GM21360 (cell line): ENCODE results near the gene ATXN1.
"Not testable (repeated sequence)": the region's sequence is repeated elsewhere in the genome, so short reads cannot be mapped to it uniquely, and the experiment has no call there.

Experiments
- ATAC-seq: cut with Tn5 transposase; IDR thresholded peaks from one replicate; pipeline ENCODE4 v1.9.1; 2021; ENCODE audit warnings: mild to moderate bottlenecking, moderate library complexity; ENCODE audit not compliant: unreplicated experiment

Gene ATXN1

DNA sequence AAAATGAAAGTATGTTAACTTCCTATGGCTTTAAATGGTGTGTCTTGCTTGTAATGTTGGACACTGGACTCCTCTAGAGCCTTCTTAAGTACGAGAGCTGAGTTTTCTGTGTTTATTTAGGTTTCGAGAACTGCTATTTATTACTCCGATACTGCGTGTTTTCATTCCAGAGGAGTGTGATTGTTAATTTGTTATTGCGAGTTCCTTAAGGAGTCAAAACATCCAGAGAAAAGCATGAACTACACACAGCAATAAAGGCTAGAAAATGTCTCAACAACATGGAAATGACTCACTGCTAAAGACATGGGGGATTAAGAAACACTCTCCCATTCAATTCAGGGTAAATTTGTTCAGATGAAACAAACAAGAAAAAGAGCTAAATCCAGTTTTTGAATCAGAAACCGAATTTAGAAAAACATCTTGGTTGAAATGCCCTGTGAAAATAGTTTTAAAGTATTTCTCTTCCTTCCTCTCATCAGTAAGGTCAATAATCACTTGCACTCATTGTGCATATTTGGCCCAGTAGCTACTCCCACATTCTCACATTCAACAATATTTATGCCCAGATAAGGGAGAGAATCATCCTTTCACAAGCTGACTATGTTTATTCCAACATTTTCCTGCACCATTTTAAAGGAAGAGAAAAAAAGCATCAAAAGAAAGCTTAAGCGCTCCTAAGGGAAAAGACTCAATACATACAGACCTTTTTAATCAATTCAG lies 36.0 kb downstream of the ATXN1 start:
- ATAC-seq = no peak

DNA sequence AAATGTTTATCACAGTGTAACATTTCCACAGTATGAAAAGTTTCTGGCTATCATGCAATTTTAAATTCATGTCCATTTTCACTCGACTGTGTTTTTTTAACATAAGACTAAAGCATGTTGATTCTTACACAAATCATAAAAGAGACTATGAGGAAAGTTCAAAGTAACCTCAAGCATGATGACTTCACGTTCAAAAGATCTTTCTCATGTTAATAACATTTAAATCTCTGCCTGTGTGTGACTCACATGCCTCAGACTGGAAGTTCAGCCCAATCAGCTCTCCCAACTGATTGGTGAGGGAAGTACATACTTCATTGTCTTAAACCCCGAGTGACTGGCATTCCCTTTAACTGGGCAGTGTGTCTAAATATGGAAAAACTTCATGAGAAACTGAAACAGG lies 37.4 kb downstream of the ATXN1 start:
- no peak for ATAC-seq

DNA sequence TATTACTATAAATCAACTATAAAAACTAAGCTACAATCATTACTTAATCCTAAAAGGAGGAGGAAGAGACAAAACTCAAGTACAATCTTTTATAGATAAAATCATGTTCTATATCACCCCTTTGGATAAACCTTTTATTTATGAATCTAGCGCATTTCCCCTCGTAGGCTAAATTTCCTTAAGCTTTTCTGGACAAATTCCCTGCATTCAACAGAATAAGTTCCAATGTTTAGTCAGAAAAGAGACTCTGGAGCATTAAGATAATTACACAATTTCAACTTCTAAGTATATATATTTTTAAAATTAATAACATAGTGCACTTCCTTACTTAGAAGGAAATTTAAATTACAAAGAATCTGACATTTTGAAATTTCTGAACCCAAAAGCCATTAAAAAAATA lies 37.9 kb downstream of the ATXN1 start:
- ATAC-seq = no peak

DNA sequence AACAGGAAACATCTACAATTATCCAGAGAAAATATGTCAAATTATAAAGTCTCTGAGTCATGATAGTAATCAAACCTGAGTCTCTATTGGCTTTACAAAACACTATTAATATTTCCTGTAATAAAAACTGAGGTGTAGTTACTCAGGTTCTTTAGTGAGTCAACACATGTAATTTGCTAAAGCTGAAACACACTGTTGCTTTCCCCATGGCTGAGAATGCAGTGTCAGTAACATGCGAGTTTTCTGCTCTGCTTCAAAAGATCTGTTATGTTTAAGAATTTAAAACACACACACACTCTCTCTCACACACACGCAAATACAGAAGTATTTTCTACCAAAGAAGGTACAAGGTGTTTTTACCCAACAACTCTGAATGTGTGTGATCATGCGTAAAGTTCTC lies 38.6 kb downstream of the ATXN1 start:
- ATAC-seq = no peak

DNA sequence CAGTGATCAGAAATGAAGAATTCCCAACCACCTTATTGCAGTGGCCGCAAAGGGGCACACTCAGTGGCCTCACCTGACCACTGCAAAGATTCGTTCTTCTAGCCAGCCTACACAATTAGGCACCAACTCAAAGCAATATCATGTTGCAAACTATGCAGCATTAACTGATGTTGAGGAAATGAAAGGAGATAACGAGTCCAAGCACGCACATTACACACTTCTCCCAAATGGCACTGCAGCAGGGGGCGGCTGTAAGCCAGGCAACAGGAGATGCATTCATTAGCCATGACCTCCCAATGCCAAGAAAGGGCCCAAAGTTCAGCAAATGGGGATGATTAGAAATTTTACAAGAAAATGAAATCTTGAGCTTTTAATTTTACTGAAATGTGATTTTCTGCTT lies 39.3 kb downstream of the ATXN1 start:
- ATAC-seq = no peak

DNA sequence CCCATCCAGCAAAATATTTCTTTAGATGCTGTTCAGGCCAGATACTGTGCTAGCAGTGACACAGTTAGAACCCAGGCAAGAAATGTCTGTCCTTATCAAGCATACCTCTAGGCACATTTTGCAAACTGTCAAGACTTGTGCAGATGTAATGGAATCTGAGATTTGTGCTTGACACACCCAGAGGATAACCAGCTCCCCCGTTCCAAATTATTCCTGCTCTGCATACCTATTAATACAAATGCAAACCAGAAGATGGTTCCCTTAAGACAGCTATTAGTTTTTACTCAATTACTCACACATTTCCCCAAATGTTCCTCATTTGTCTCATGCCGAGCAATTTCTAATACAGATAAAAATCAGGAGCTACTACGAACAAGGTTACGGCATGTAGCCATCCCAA lies 40.4 kb downstream of the ATXN1 start:
- no peak for ATAC-seq

DNA sequence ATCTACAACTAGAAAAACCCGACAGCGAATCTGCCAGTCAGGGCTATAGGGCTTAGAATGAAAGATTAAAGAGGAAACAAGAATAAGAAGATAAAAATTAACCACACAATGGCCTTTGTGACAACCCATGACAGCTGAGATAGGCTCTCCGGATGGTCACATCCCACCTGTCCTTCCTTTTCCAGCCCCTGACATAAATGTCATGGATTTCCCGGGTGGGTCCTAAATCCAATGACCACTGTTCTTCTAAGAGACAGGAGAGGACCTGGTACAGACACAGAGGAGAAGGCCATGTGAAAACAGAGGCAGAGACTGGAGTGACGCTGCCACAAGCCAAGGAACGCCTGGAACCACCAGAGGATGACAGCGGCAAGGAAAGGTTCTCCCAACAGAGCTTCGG lies 41.8 kb downstream of the ATXN1 start:
- no peak for ATAC-seq

DNA sequence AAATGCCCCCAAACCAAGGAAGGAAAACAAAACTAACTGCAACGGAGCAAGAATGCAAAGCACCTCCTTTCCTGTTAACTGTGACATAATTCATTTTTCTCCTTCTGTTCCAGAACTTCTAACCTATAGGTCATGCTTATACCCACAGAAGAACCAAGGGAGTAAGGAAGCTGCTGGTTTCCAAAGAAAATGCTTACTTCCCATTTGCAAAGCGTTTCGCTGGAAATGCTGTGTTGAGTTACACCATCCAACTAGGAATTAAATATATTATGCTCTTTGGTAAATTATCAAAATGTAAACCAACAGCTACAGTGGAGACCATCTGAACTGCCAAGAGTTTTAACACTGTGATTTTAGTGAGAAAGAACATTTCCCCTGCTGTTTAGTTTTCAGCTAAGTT lies 42.9 kb downstream of the ATXN1 start:
- no peak for ATAC-seq

DNA sequence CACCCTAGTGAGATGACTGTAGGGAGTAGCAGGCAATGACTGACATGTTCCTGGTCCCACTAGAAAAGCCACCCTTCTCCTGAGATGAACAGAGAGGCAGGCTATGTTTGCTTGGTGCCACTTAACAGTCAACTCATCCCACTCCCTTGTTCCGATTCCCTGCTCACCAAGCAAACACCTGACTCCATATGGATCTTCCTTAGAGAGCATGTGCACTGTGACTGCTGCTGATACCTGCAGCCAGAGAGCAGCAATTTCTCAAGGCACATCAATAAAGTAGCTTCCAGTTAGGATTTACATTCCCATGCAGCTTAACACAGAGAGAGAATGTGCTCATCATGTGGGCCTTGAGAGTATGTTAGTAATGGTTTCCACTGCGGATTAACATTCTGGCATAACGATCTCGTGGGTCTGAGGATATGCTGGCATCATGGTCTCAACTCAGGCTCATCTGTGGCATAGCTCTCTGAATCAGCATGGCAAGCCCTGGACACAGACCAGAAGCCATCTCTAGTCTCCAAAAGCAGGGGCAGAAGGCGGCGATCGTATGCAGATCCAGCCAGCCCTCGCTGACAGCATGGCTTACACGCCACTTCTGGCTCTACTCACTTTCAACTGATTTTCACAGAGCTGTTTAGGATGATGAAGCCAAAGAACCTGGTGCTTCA lies 43.9 kb downstream of the ATXN1 start:
- ATAC-seq = no peak

DNA sequence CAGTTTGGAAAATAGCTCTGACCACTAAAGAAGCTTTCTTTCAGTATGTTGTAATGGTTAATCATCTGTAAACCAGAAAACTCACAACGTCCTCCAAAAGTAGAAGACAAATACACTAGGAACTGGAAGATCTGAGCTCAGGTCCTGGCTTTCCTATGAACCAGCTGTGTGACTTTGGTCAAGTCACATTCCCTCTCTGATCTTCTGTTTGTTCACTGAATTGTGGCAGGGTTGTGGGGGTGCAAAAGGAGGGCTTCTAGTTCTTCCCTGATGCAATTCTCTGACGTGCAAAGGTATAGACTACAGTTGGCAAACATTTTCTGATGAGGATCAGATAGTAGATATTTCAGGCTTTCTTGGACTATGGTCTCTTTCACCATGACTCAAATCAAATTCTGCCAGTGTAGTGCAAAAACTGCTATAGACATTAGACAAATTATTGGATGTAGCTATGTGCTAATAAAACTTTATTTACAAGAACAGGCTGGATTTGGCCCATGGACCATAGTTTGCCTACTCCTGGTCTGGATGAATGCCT lies 44.9 kb downstream of the ATXN1 start:
- ATAC-seq = no peak

DNA sequence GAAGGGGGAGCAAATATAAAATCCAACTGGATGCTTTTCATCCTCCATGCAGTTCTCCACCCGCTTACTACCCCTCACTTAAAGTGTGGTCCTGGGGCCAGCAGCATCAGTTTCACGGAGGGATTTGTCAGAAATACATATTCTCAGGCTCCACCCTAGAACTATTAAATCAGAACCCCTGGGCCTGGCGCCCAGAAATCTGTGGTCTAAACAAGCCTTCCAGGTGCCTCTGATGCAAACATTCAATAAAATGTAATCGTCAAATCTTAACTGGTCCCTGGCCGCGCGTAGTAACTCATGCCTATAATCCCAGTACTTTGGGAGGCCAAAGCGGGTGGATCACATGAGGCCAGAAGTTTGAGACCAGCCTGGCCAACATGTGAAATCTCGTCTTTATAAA lies 47.7 kb downstream of the ATXN1 start:
- ATAC-seq = no peak

DNA sequence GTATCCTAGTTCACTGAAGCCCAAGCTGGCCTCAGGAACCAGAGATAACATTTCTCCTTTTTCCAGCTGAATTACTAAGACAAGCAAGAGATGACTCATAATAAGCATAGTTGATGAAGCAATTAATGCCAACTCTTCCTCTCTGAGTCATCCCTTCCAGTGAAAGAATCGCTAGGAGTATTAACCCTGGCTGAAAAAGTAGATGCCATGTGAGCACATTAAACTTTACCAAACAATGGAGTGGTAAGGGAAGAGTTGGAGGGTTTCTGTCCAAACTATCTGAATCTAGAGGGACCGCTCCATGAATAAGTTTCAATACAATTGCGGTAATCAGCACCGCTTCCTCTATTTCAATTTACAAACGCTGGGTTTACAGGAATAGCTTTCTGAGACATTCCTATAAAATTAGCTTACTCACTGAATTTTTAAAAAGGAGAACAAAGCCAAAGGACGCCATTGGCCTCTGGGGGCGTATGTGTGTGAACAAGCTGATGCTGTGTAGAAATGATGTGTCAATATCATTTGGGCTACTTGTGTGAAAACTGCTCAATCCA lies 48.3 kb downstream of the ATXN1 start:
- no peak for ATAC-seq

DNA sequence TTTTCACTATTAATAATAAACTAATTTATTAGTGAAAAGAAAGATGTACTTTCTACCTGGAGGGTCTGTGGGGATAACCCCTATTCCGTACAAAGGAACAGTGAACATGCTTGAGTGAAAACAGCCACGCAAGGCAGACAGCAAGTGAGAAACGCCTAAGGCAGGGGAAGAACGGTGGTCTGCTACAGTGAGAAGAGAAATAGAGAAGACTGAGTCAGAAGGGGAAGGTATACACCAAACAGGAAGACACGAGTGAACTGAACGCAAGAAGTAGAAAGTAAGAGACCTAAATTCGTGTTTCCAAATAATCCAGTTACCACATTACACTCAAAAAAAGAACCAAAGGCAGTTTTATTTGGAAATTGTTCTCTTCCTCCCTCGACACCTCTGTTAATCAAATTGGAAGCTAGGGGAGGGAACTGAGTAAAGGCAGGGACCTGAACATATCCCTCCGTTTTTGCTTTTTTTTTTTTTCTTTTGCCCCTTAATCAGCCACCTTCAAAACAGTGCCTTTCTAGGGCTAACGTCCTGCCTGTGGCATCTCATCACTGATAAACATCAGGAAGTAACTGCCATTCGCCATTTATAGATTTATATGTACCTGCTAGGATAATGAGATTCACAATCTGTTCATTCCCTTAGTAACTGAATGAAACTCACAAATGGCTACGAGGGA lies 48.9 kb downstream of the ATXN1 start:
- ATAC-seq = peak; percentile 75

DNA sequence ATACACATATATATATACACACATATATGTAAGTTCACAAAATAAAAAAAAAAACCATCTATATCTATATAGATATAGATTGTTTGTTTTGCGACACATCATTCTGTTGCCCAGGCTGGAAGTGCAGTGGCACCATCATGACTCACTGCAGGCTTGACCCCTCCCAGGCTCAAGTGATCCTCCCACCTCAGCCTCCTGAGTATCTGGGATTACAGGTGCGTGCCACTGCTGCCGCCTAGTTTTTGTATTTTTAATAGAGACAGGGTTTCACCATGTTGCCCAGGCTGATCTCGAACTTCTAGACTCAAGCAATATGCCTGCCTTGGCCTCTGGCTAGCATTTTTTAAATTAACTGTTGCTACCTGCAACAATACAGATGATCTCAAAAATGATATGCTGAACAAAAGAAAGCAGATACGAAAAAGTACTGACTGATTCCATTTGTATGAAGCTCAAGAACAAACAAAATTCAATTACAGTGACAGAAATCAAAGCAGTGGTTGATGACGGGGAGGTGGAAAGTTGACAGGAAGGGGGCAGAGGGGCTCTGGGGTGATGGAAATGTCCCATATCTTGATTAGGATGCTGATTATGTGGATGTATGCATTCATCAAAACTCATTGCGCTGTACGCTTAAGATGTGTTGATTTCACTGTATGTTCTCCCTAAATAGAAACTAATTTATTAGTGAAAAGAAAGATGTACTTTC lies 49.6 kb downstream of the ATXN1 start:
- peak; percentile 7 for ATAC-seq

DNA sequence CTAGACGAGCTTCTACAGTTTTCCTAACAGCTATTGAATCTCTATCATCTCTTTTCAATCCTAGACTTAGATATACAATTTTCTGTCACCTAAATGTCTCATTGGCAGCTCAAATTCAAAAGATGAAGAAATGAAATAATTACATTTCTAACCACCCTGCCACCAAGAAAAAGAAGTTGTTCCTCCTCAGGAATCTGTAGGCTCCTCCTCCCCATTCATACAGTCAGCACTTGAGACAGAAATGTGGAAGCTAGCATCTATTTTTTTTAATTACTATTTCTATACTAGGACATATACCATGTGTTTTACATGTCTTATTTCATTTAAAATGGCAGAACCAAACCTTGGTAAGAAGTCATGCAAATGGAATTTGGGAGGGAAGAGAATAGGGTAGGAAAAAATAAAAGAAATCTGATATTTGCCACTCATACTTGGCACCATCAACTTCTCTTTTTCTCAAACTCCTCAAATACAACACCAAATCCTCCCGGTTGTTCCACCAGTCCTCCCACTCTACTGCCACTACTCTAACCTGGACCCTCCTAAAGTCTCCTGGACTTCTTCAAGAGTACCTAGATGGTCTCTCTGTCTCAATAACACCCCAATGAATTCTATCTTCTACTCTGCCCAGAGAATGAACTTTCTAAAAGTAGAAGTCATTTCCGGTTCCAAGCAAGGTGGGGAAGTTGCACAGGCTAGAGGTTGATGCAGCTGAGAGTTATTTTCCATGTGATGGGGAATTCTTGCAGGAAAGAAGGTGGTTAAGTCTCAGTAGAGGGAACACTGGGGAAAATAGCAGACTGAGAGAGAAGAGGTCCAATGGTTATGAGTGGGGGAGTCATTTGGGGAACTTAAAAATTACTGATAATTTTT lies 54.1 kb downstream of the ATXN1 start:
- no peak for ATAC-seq

DNA sequence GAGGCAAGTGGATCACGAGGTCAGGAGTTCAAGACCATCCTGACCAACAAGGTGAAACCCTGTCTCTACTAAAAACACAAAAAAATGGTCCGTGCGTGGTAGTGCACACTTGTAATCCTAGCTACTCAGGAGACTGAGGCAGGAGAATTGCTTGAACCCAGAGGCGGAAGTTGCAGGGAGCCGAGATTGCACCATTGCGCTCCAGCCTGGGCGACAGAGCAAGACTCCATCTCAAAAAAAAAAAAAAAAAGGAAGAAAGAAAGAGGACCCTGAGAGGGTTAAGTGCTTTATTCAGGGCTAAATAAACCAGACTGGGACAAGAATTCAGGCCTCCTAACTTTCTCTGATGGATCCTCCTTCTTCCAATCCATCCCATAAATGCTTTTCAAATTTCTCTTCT lies 54.8 kb downstream of the ATXN1 start:
- not testable (repeated sequence) for ATAC-seq

DNA sequence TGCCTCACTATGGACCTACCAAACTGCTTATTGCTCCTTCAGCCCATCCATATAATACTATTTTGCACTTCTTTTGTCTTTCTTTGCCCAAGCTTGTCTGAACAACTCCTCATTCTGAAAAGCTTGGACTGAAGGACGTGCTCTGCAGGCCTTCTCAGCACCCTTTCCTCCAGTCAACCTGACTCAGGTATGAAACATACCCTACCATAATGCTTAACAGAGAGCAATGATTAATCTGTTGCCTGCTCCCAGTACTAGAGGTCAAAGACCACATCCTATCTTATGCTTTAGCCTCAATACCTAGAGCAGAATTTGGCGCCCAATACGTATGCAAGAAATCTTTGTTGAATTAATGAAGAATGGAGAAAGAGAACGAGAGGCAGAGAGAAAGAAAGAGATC lies 55.2 kb downstream of the ATXN1 start:
- ATAC-seq = no peak

DNA sequence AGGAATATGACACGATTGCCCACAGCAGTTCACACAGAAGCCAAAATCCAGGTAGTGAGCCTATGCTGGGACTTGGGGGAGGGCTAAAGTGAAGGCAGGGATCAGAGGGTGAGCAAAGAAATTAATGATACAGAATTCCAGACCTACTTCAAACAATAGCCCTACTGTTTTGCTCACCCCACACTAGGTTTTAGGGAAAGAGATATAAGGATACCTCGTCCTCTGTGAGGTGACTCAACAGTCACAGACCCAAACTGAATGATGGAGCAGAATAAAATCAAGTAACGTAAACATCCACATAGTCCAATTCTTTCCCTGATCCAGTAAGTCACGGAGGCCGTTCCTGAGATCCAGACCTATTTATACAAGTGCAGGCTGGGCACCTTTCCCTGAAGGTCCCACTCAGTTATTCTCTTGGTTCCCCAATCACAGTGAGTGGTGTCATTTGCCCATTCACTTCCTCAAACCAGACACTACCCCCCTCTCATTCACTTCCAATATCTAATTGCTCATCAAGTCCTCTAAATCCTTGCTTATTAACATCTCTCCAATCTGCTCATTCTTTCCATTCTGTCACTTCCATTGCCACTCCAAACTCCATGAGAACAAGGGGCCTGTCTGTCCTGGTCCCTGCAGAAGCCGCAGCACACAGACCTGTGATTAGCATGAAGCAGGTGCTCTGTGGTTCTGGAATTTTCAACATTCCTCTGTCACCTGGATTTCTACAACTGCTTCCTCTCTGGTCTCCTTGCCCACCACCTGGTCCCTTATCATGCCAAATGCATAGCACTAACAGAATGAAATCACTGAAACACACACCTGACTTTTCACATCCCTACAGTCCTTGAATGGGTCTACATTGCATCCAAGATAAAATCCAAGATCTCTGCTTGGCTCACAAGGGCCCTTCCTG lies 55.9 kb downstream of the ATXN1 start:
- no peak for ATAC-seq

DNA sequence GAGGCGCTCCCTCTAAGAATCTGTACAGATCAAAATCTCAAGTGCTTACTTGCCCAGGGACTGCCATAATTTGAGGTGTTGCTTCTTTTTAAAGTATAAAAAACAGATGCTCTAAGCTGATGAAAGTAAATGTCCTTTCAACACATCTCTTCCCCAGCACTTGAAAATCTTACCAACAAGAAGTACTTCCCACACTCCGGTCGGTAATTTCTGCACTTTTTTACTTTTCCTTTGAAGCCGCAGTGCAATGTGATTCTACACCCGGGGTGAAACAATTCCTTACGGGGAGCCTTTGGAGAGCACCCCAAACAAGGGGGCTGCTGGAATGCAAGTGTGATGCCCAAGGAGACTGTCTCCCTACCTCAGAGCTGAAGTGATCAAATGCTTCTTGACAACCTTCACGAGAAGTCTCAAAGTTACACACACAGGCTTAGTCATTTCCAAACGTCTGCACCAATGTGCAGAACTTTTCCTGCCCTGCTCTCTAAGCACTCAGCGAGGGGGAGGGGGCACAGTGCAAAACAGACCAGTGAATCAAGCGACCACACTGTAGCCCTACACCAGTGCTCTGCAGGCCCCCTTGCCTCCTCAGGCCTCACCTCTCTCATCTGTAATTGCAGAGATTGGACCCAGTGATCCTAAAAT lies 56.7 kb downstream of the ATXN1 start:
- ATAC-seq = no peak
